ENCODE data around the gene SUDS3. TPM values are rescaled to one million over a fixed set of nuclear protein-coding genes. Genes with fewer than 3 reads are reported as not detected.

SUDS3 gene
- total RNA-seq, 1 experiment from 2014 or later = 50.5 TPM

DNA sequence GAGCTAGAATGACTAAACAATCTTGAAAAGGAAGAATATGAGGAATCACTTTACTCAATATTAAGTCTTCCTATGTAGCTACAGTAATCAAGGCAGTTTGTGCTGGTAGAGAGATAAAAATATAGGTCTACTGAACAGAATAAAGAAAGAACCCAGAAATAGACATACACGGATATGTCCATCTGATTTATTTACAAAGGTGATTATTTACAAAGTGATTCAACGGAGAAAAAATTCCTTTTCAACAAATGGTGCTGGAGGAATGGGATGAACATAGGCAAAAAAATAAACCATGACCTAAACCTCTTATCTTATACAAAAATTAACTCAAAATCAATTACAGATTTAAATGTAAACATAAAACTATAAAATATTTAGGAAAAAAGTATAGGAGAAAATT, 40.2 kb upstream of the SUDS3 start:
- DNase-seq = no peak
- Mint-ChIP-seq H3K4me1 (peaks cover 4 to 7% of the 10 kb centered on the region in 2 experiments), H3K9me3 (no peaks in the 10 kb centered on the region), H3K4me3 (no peak overlapping the region), H3K27ac (no peak overlapping the region), H3K27me3 (ENCODE audit: low read depth) (no peaks in the 10 kb centered on the region), H3K36me3 (ENCODE audit: insufficient read depth in 1 of 3, low read depth in 3 of 3) (no peaks in the 10 kb centered on the region)
- Histone ChIP-seq H3K79me2 (ENCODE audit: insufficient read depth, low read length) (no peaks in the 10 kb centered on the region), H3K4me1 (ENCODE audit: insufficient read depth, low read length) (no peaks in the 10 kb centered on the region), H3K23me2 (ENCODE audit: insufficient read length, low read depth, low read length, poor library complexity, severe bottlenecking) (no peaks in the 10 kb centered on the region), H3K79me1 (ENCODE audit: insufficient read depth, low read depth, low read length, poor library complexity, severe bottlenecking) (no peaks in the 10 kb centered on the region), H3T11ph (ENCODE audit: low read length) (no peak overlapping the region), H3K4ac (ENCODE audit: low read depth, low read length) (no peak overlapping the region), H3K14ac (ENCODE audit: insufficient read depth, low read length) (no peak overlapping the region), H3K27me3 (ENCODE audit: insufficient read depth, low read length) (no peaks in the 10 kb centered on the region), H2BK20ac (ENCODE audit: low read depth, low read length, poor library complexity, severe bottlenecking) (no peak overlapping the region), H3K9ac (ENCODE audit: extremely low read depth, insufficient read length, low read length) (no peak overlapping the region), H3K18ac (ENCODE audit: insufficient read length, low read depth, low read length) (no peak overlapping the region), H2AFZ (ENCODE audit: low read length) (no peak overlapping the region), H3K56ac (ENCODE audit: insufficient read length, low read depth, low read length) (no peak overlapping the region), H2BK120ac (ENCODE audit: low read depth, low read length, poor library complexity, severe bottlenecking) (no peak overlapping the region), H2BK5ac (ENCODE audit: insufficient read length, low read length) (no peak overlapping the region), H2BK15ac (ENCODE audit: low read depth, low read length) (no peak overlapping the region), H4K20me1 (ENCODE audit: control insufficient read depth, insufficient read depth, insufficient read length) (no peaks in the 10 kb centered on the region), H4K8ac (replicated peaks; ENCODE audit: insufficient read length, low read depth, low read length) (no peak overlapping the region), H3K4me2 (ENCODE audit: insufficient read depth, insufficient read length, low read length) (no peak overlapping the region), H4K5ac (ENCODE audit: insufficient read length, low read depth, low read length) (no peak overlapping the region), H3K23ac (ENCODE audit: insufficient read length, low read depth, low read length) (no peak overlapping the region), H2BK12ac (ENCODE audit: insufficient read length, low read depth, low read length) (no peak overlapping the region), H4K91ac (ENCODE audit: insufficient read length, low read depth, low read length) (no peak overlapping the region), H2AK5ac (ENCODE audit: insufficient read length, low read length) (no peak overlapping the region), H3K9me3 (ENCODE audit: control insufficient read depth, low read depth, low read length) (no peaks in the 10 kb centered on the region), H3K27ac (ENCODE audit: insufficient read length, low read depth, low read length) (no peak overlapping the region)
- no CpG with 5 or more reads among the region's 2 CpGs for WGBS (ENCODE audit: extremely low coverage, insufficient read length, low lambda C conversion rate)
- TF ChIP-seq, protein P1, sequence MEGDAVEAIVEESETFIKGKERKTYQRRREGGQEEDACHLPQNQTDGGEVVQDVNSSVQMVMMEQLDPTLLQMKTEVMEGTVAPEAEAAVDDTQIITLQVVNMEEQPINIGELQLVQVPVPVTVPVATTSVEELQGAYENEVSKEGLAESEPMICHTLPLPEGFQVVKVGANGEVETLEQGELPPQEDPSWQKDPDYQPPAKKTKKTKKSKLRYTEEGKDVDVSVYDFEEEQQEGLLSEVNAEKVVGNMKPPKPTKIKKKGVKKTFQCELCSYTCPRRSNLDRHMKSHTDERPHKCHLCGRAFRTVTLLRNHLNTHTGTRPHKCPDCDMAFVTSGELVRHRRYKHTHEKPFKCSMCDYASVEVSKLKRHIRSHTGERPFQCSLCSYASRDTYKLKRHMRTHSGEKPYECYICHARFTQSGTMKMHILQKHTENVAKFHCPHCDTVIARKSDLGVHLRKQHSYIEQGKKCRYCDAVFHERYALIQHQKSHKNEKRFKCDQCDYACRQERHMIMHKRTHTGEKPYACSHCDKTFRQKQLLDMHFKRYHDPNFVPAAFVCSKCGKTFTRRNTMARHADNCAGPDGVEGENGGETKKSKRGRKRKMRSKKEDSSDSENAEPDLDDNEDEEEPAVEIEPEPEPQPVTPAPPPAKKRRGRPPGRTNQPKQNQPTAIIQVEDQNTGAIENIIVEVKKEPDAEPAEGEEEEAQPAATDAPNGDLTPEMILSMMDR (conservative IDR thresholded peaks at IDR 0.05) = no peak
